Vagina (tissue), 2 donors: ENCODE data around the gene CELF5. TPM values are rescaled to one million over a fixed set of nuclear protein-coding genes. Genes with fewer than 3 reads are reported as not detected.

Source experiments
- DNase-seq, 2 donors: peaks; one replicate each; pipeline ENCODE4 v3.0.0-alpha.2; 2017; ENCODE audit errors: extremely low spot score in 2 of 2
- H3K27ac ChIP-seq: fragments of 200-600 bp; sonication (generic); one replicate; pipeline ENCODE4 v1.5.1; 2019
- H3K27me3 ChIP-seq: fragments of 200-600 bp; sonication (generic); one replicate; pipeline ENCODE4 v1.5.1; 2019
- H3K36me3 ChIP-seq, 2 donors: fragments of 200-600 bp; sonication (generic); one replicate each; pipeline ENCODE4 v1.5.1; 2017 to 2019
- H3K4me1 ChIP-seq: fragments of 200-600 bp; sonication (generic); one replicate; pipeline ENCODE4 v1.5.1; 2019
- H3K4me3 ChIP-seq, 2 donors: fragments of 200-600 bp; sonication (generic); 1 replicate in 1 of 2; 2 replicates in 1 of 2; pipeline ENCODE4 v1.5.1; 2016 to 2019
- H3K9me3 ChIP-seq: fragments of 200-600 bp; sonication (generic); one replicate; pipeline ENCODE4 v1.5.1; 2019
- CTCF ChIP-seq, 3 experiments: fragments of 450-650 bp in 2 of 3; fragments of 200-600 bp in 1 of 3; sonication (generic) in 1 of 3; IDR thresholded peaks; one replicate each; pipeline ENCODE4 v1.5.1; 2017 to 2019; ENCODE audit warnings: antibody characterized with exemption in 3 of 3, mild to moderate bottlenecking in 2 of 3, moderate library complexity in 2 of 3
- POLR2A ChIP-seq, 2 donors: fragments of 450-650 bp; IDR thresholded peaks; one replicate each; pipeline ENCODE4 v1.6.1; 2017; ENCODE audit warnings: antibody characterized with exemption in 2 of 2, mild to moderate bottlenecking in 2 of 2, moderate library complexity in 2 of 2
- POLR2AphosphoS5 ChIP-seq, 2 donors: sonication (generic); formaldehyde crosslinking; IDR thresholded peaks; one replicate each; pipeline ENCODE4 v1.9.0; 2017; ENCODE audit warnings: antibody characterized with exemption in 2 of 2, mild to moderate bottlenecking in 2 of 2, low read depth in 1 of 2; ENCODE audit not compliant: insufficient read depth in 1 of 2
- intact Hi-C: fragments of 100-400 bp; cut with DNase I; formaldehyde crosslinking; loops from one replicate; pipeline ENCODE4 v1.15.1; 2023
- total RNA-seq: library from RNA; depleted of rRNA; stranded (reverse); fragments of >200 nt; gene quantifications from one replicate; pipeline ENCODE4 v1.2.3, GENCODE V29; 2016

CELF5 gene
- total RNA-seq, 1 donor from 2014 or later: not detected

GRCh38 chr19:3185461-3186159 is 38.9 kb upstream of the CELF5 start, which contains the start of gene NCLN:
Gene NCLN (plus strand): TSS chr19:3185930. CDS start chr19:3186031, 101 bp downstream.
- Histone ChIP-seq H3K9me3 (no peaks in the 10 kb centered on the region), H3K4me3 (peak within 1 kb of the TSS; percentile 76 to 100), H3K4me1 (peaks cover 37% of the 10 kb centered on the region), H3K27ac (peak within 1 kb of the TSS; percentile 86), H3K27me3 (no peaks in the 10 kb centered on the region), H3K36me3 (peaks cover 0 to 10% of the 10 kb centered on the region in 2 donors)
- peak in 1 of 2 donors; percentile 96 for DNase-seq
- TF ChIP-seq POLR2A (IDR thresholded peaks at IDR 0.05) (peak in 1 of 2 donors; percentile 29), CTCF (IDR thresholded peaks at IDR 0.05) (no peak), POLR2AphosphoS5 (IDR thresholded peaks at IDR 0.05; ENCODE audit: insufficient read depth in 1 of 2, low read depth in 1 of 2) (peak; percentile 77 to 95)
- intact Hi-C loops: no loop called here

GRCh38 chr19:3186160-3186688 is 38.2 kb upstream of the CELF5 start:
- TF ChIP-seq CTCF (IDR thresholded peaks at IDR 0.05): no peak
- TF ChIP-seq POLR2A (IDR thresholded peaks at IDR 0.05): no peak
- no peak for TF ChIP-seq POLR2AphosphoS5 (IDR thresholded peaks at IDR 0.05; ENCODE audit: insufficient read depth in 1 of 2, low read depth in 1 of 2)
- H3K9me3 ChIP-seq: no peaks in the 10 kb centered on the region
- H3K4me1 ChIP-seq: peaks cover 37% of the 10 kb centered on the region

GRCh38 chr19:3186891-3187661 is 37.4 kb upstream of the CELF5 start:
- TF ChIP-seq POLR2AphosphoS5 (IDR thresholded peaks at IDR 0.05; ENCODE audit: insufficient read depth in 1 of 2, low read depth in 1 of 2) (no peak), CTCF (IDR thresholded peaks at IDR 0.05) (no peak), POLR2A (IDR thresholded peaks at IDR 0.05) (no peak)
- no peaks in the 10 kb centered on the region for H3K27me3 ChIP-seq
- peak overlapping the region; percentile 76 to 100 for H3K4me3 ChIP-seq
- H3K27ac ChIP-seq: no peak overlapping the region
- peaks cover 37% of the 10 kb centered on the region for H3K4me1 ChIP-seq
- no peaks in the 10 kb centered on the region for H3K9me3 ChIP-seq
- no peak for DNase-seq
- peaks cover 0 to 10% of the 10 kb centered on the region in 2 donors for H3K36me3 ChIP-seq
- intact Hi-C loops: no loop called here

More at GRCh38 chr19:3186160-3186688, 38.2 kb upstream of the CELF5 start:
- H3K36me3 ChIP-seq: peaks cover 0 to 10% of the 10 kb centered on the region in 2 donors
- H3K27me3 ChIP-seq: no peaks in the 10 kb centered on the region
- intact Hi-C loops: no loop called here
- peak overlapping the region; percentile 76 to 100 for H3K4me3 ChIP-seq
- no peak for DNase-seq
- H3K27ac ChIP-seq: peak overlapping the region; percentile 86

- H3K4me1 ChIP-seq: peaks cover 37% of the 10 kb centered on the region
- no peak overlapping the region for H3K27ac ChIP-seq
Measured at GRCh38 chr19:3187662-3188511, 36.6 kb upstream of the CELF5 start.

More at GRCh38 chr19:3187662-3188511, 36.6 kb upstream of the CELF5 start:
- DNase-seq: no peak
- TF ChIP-seq POLR2AphosphoS5 (IDR thresholded peaks at IDR 0.05; ENCODE audit: insufficient read depth in 1 of 2, low read depth in 1 of 2): no peak
- no peak for TF ChIP-seq CTCF (IDR thresholded peaks at IDR 0.05)
- no peak for TF ChIP-seq POLR2A (IDR thresholded peaks at IDR 0.05)
- Histone ChIP-seq H3K36me3 (peaks cover 0 to 10% of the 10 kb centered on the region in 2 donors), H3K4me3 (no peak overlapping the region), H3K27me3 (no peaks in the 10 kb centered on the region), H3K9me3 (no peaks in the 10 kb centered on the region)
- intact Hi-C loops: no loop called here
